Measurements from ENCODE around the gene SEMA3D. TPM values are rescaled to one million over a fixed set of nuclear protein-coding genes. Genes with fewer than 3 reads are reported as not detected.

Gene SEMA3D
- total and polyA plus RNA-seq, 2 donors (not counting 1 experiment from before 2014, with no cell fraction given), result 0.46 to 0.59 TPM

GRCh38 chr7:85060696-85061095 is 126.2 kb downstream of the SEMA3D start:
- TF ChIP-seq CTCF (IDR thresholded peaks at IDR 0.05) (no peak), EZH2 (IDR thresholded peaks at IDR 0.05; ENCODE audit: borderline replicate concordance, insufficient read depth, low read depth, low read length, poor library complexity, severe bottlenecking) (no peak)
- Histone ChIP-seq H3K9ac (ENCODE audit: low read length) (no peak overlapping the region), H3K27me3 (replicated peaks in 1 of 4; ENCODE audit: control extremely low read depth in 1 of 4, control insufficient read depth in 3 of 4, insufficient read depth in 4 of 4, low read length in 3 of 4) (no peaks in the 10 kb centered on the region), H3K79me2 (ENCODE audit: control insufficient read depth, insufficient read depth, low read length) (no peaks in the 10 kb centered on the region), H3K27ac (ENCODE audit: low read length in 2 of 2) (no peak overlapping the region), H3K4me3 (ENCODE audit: control extremely low read depth in 1 of 5, extremely low read depth in 1 of 5, insufficient read depth in 1 of 5, low read depth in 2 of 5, low read length in 4 of 5) (no peak overlapping the region), H3K4me2 (replicated peaks; ENCODE audit: low read depth, low read length, poor library complexity, severe bottlenecking) (no peak overlapping the region), H4K20me1 (ENCODE audit: control insufficient read depth, insufficient read depth, low read length, poor library complexity, severe bottlenecking) (no peaks in the 10 kb centered on the region), H3K9me3 (ENCODE audit: control extremely low read depth in 1 of 3, control insufficient read depth in 2 of 3, insufficient read depth in 1 of 3, low read length in 2 of 3) (no peaks in the 10 kb centered on the region), H3K36me3 (replicated peaks in 1 of 2; ENCODE audit: control extremely low read depth in 1 of 2, control insufficient read depth in 1 of 2, extremely low read depth in 1 of 2, insufficient read depth in 2 of 2, low read length in 1 of 2) (no peaks in the 10 kb centered on the region), H3K4me1 (ENCODE audit: control insufficient read depth in 2 of 2, insufficient read depth in 2 of 2, low read length in 2 of 2) (no peaks in the 10 kb centered on the region), H2AFZ (ENCODE audit: insufficient read depth, low read depth, low read length, poor library complexity, severe bottlenecking) (no peak overlapping the region)
- ATAC-seq (ENCODE audit: low read depth), result no peak
- ChIA-PET CTCF (no interaction called here), POLR2A (no interaction called here)
- no peaks in the 10 kb centered on the region for H3K4me1 Mint-ChIP-seq
- H3K4me3 Mint-ChIP-seq, result no peak overlapping the region
- intact Hi-C loops (cut with micrococcal nuclease), result no loop called here
- no peak for DNase-seq
- no peaks in the 10 kb centered on the region for H3K27me3 Mint-ChIP-seq
- H3K27ac Mint-ChIP-seq, result no peak overlapping the region
- no peaks in the 10 kb centered on the region for H3K9me3 Mint-ChIP-seq (ENCODE audit: insufficient read depth)
- no CpG with 5 or more reads among the region's 2 CpGs for WGBS (ENCODE audit: insufficient coverage)

- Histone ChIP-seq H3K27me3 (replicated peaks in 1 of 4; ENCODE audit: control extremely low read depth in 1 of 4, control insufficient read depth in 3 of 4, insufficient read depth in 4 of 4, low read length in 3 of 4) (no peaks in the 10 kb centered on the region), H3K36me3 (replicated peaks in 1 of 2; ENCODE audit: control extremely low read depth in 1 of 2, control insufficient read depth in 1 of 2, extremely low read depth in 1 of 2, insufficient read depth in 2 of 2, low read length in 1 of 2) (no peaks in the 10 kb centered on the region), H2AFZ (ENCODE audit: insufficient read depth, low read depth, low read length, poor library complexity, severe bottlenecking) (no peak overlapping the region), H3K4me1 (ENCODE audit: control insufficient read depth in 2 of 2, insufficient read depth in 2 of 2, low read length in 2 of 2) (no peaks in the 10 kb centered on the region), H3K9me3 (ENCODE audit: control extremely low read depth in 1 of 3, control insufficient read depth in 2 of 3, insufficient read depth in 1 of 3, low read length in 2 of 3) (no peaks in the 10 kb centered on the region), H3K9ac (ENCODE audit: low read length) (no peak overlapping the region), H4K20me1 (ENCODE audit: control insufficient read depth, insufficient read depth, low read length, poor library complexity, severe bottlenecking) (no peaks in the 10 kb centered on the region), H3K4me2 (replicated peaks; ENCODE audit: low read depth, low read length, poor library complexity, severe bottlenecking) (no peak overlapping the region), H3K4me3 (ENCODE audit: control extremely low read depth in 1 of 5, extremely low read depth in 1 of 5, insufficient read depth in 1 of 5, low read depth in 2 of 5, low read length in 4 of 5) (no peak overlapping the region), H3K27ac (ENCODE audit: low read length in 2 of 2) (no peak overlapping the region), H3K79me2 (ENCODE audit: control insufficient read depth, insufficient read depth, low read length) (no peaks in the 10 kb centered on the region)
- CTCF ChIA-PET, result no interaction called here
- Mint-ChIP-seq H3K27ac (no peak overlapping the region), H3K4me3 (no peak overlapping the region), H3K9me3 (ENCODE audit: insufficient read depth) (no peaks in the 10 kb centered on the region), H3K27me3 (no peaks in the 10 kb centered on the region), H3K4me1 (no peaks in the 10 kb centered on the region)
- POLR2A ChIA-PET, result no interaction called here
- TF ChIP-seq EZH2 (IDR thresholded peaks at IDR 0.05; ENCODE audit: borderline replicate concordance, insufficient read depth, low read depth, low read length, poor library complexity, severe bottlenecking), result no peak
- no peak for TF ChIP-seq CTCF (IDR thresholded peaks at IDR 0.05)
- intact Hi-C loops (cut with micrococcal nuclease), result no loop called here
- DNase-seq (no peak), ATAC-seq (ENCODE audit: low read depth) (no peak)
- no CpG with 5 or more reads among the region's 2 CpGs for WGBS (ENCODE audit: insufficient coverage)
These were observed 130.9 kb downstream of the SEMA3D start for GRCh38 chr7:85055906-85056305.

All from B cell (primary cell).